ENCODE data around the gene CTSA. TPM values are rescaled to one million over a fixed set of nuclear protein-coding genes. Genes with fewer than 3 reads are reported as not detected.

Gene CTSA
- total and polyA plus RNA-seq, 9 of the 15 experiments (the other 6 are each of a cell fraction or from before 2014, with no cell fraction given) = 8.8 to 61.7 (median 28.3) TPM

- TF ChIP-seq CEBPZ (IDR thresholded peaks at IDR 0.05; ENCODE audit: borderline replicate concordance, low read depth, low read length) (peak; percentile 80; the same call in 1 of the 2 replicates), RB1 (IDR thresholded peaks at IDR 0.05; ENCODE audit: low read depth) (0 out of 2 replicates have a peak, but pooled peaks have one; percentile 49), POLR2H (tag; IDR thresholded peaks at IDR 0.05; ENCODE audit: low read depth) (peak; percentile 67), HCFC1 (IDR thresholded peaks at IDR 0.05; ENCODE audit: low read depth, low read length) (no peak; the same call in none of the 2 replicates), EHMT2 (IDR thresholded peaks at IDR 0.05) (peak; percentile 35; the same call in 1 of the 2 replicates), FOSL1 (tag; conservative IDR thresholded peaks at IDR 0.05) (0 out of 2 replicates have a peak, but pooled peaks have one; percentile 16), SUPT5H (IDR thresholded peaks at IDR 0.05) (peak; percentile 95), MBD2 (IDR thresholded peaks at IDR 0.05; ENCODE audit: borderline replicate concordance, low read depth) (peak; percentile 99), POLR2B (IDR thresholded peaks at IDR 0.05; ENCODE audit: low read depth, partially characterized antibody) (peak; percentile 95), BCL6 (CRISPR knock-in tag; IDR thresholded peaks at IDR 0.05) (no peak), HOMEZ (CRISPR knock-in tag; IDR thresholded peaks at IDR 0.05) (no peak), GATAD2A (IDR thresholded peaks at IDR 0.05) (0 out of 2 replicates have a peak, but pooled peaks have one; percentile 24), TCF15 (CRISPR knock-in tag; IDR thresholded peaks at IDR 0.05) (no peak), ATF6 (CRISPR knock-in tag; IDR thresholded peaks at IDR 0.05) (no peak), PYGO2 (tag; IDR thresholded peaks at IDR 0.05) (no peak), CHCHD3 (CRISPR knock-in tag; IDR thresholded peaks at IDR 0.05) (no peak), ZNF57 (CRISPR knock-in tag; IDR thresholded peaks at IDR 0.05) (no peak), ZNF274 (IDR thresholded peaks at IDR 0.05; ENCODE audit: borderline replicate concordance, low read depth, low read length) (no peak), SRSF7 (optimal IDR thresholded peaks at IDR 0.05; ENCODE audit: low read depth, low read length) (no peak), ZNF263 (CRISPR knock-in tag; IDR thresholded peaks at IDR 0.05; ENCODE audit: borderline replicate concordance) (no peak), ZC3H8 (IDR thresholded peaks at IDR 0.05) (no peak)
Observed at GRCh38 chr20:45880988-45881788, 9.9 kb upstream of the CTSA start, which contains the start of gene ZSWIM1 (continued).

All from K562 (cell line).